PC-9 (cell line): ENCODE data around the gene PPM1A. TPM values are rescaled to one million over a fixed set of nuclear protein-coding genes. Genes with fewer than 3 reads are reported as not detected.

Source experiments
- BruUV-seq: library from RNA; stranded (reverse); fragments of 400-500 nt; replicated peaks from 2 replicates; lab custom pipeline; 2021; lab: Mats Ljungman, UMichigan
- CTCF ChIA-PET: fragments of 300-600 bp; sonication (Branson Sonifier 250); formaldehyde crosslinking; loops from one replicate; lab custom pipeline; 2022; ENCODE audit warnings: antibody characterized with exemption; lab: Charles Lee
- POLR2A ChIA-PET: fragments of 300-600 bp; sonication (Branson Sonifier 250); formaldehyde crosslinking; loops from one replicate; lab custom pipeline; 2022; ENCODE audit warnings: antibody characterized with exemption; ENCODE audit not compliant: unreplicated experiment; lab: Charles Lee
- DNase-seq, 2 experiments: peaks; one replicate each; pipeline versions ENCODE4 v3.0.0 to v3.0.0-alpha.2; 2015 to 2022; ENCODE audit warnings: mixed read lengths in 1 of 2
- H2AFZ ChIP-seq: fragments of 200-600 bp; sonication (generic); 2 replicates; pipeline ENCODE4 v1.8.1; 2017; ENCODE audit warnings: antibody characterized with exemption
- H3F3A ChIP-seq: fragments of 200-600 bp; sonication (generic); 2 replicates; pipeline ENCODE4 v1.8.1; 2017; ENCODE audit warnings: antibody characterized with exemption, mild to moderate bottlenecking, low read depth; ENCODE audit not compliant: insufficient read depth
- H3K27ac ChIP-seq: fragments of 200-600 bp; sonication (generic); 2 replicates; pipeline ENCODE4 v1.6.1; 2016; ENCODE audit warnings: mixed run types
- H3K27me3 ChIP-seq: fragments of 200-600 bp; sonication (generic); 2 replicates; pipeline ENCODE4 v1.6.1; 2016; ENCODE audit warnings: low read depth, mixed run types; ENCODE audit not compliant: insufficient read depth
- H3K36me3 ChIP-seq: fragments of 200-600 bp; sonication (generic); 2 replicates; pipeline ENCODE4 v1.6.1; 2016; ENCODE audit warnings: low read depth, mixed run types
- H3K4me1 ChIP-seq: fragments of 200-600 bp; sonication (generic); replicated peaks from 2 replicates; pipeline ENCODE4 v1.6.1; 2016; ENCODE audit warnings: mixed run types; ENCODE audit not compliant: insufficient read depth
- H3K4me2 ChIP-seq: fragments of 200-600 bp; sonication (generic); 2 replicates; pipeline ENCODE4 v1.6.1; 2017; ENCODE audit warnings: mixed run types
- H3K4me3 ChIP-seq: fragments of 200-600 bp; sonication (generic); 2 replicates; pipeline ENCODE4 v1.6.1; 2016; ENCODE audit warnings: mixed run types
- H3K79me2 ChIP-seq: fragments of 200-600 bp; sonication (generic); 2 replicates; pipeline ENCODE4 v1.6.1; 2017; ENCODE audit warnings: low read depth, mixed run types
- H3K9me2 ChIP-seq: fragments of 200-600 bp; sonication (generic); 2 replicates; pipeline ENCODE4 v1.8.1; 2017; ENCODE audit warnings: mild to moderate bottlenecking; ENCODE audit not compliant: insufficient read depth
- H3K9me3 ChIP-seq: fragments of 200-600 bp; sonication (generic); 2 replicates; pipeline ENCODE4 v1.8.1; 2016; ENCODE audit warnings: low read depth; ENCODE audit not compliant: insufficient read depth
- H4K20me1 ChIP-seq: fragments of 200-600 bp; sonication (generic); 2 replicates; pipeline ENCODE4 v1.8.1; 2017; ENCODE audit not compliant: insufficient read depth
- EZH2 ChIP-seq: fragments of 200-600 bp; sonication (generic); IDR thresholded peaks from 2 replicates; pipeline ENCODE4 v1.8.0; 2017; ENCODE audit warnings: antibody characterized with exemption, low read depth
- intact Hi-C: fragments of 100-400 bp; cut with micrococcal nuclease; formaldehyde crosslinking; loops from one replicate; pipeline ENCODE4 v1.10.0; 2022; ENCODE audit not compliant: unreplicated experiment
- total RNA-seq: library from RNA; stranded (reverse); gene quantifications from 2 replicates; pipeline ENCODE4 v1.2.3, GENCODE V29; 2021
- TF ChIP-seq, protein P1 (sequence below): fragments of 200-600 bp; sonication (generic); conservative IDR thresholded peaks from 2 replicates; pipeline ENCODE4 v1.6.1; 2017; ENCODE audit warnings: mixed run types, antibody characterized with exemption, mild to moderate bottlenecking, moderate library complexity

The PPM1A gene
- total RNA-seq, 1 experiment from 2014 or later = 60.9 TPM

DNA sequence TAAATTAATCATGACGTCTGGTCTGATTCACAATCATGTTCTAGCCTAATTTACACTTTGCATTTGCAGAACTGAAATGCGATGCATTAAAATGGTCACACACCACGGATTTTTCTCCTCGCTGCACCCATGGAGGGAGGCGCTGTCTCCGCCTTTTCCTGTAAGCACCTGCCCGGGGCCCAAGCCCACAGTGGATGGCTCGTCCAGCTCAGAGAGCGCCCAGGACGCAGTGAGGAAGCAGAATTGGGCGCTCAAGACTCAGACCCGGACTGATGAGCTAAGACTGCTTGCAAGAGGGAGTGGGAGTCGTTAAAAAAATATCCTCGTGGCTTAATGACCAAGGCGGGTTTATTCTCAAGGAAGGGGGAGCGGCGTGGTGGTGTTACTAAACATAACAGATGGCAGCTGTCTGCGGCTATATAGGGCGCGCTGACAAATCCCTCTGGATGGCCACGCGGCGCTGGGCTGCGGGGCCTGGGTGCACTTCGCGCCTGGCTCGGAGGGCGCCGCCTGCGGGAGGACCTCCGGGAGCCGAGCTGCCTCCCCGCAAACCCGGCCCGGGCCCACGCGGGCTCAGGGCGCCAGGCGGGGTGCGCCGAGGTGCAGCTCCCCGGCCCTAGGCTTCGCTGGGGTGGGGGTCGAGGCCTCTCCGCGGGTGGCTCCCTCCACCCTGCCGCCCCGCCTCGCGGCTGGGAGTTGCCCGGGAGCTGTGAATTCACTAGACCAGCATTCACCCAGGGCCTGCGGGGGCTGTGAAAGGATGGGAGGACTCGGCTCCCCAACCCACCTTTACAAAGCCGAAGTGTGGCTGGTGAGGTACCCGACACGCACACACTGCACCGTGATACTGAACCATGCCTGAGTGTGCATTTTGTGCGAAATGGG is 78.7 kb downstream of the PPM1A start:
- CTCF ChIA-PET = no interaction called here

DNA sequence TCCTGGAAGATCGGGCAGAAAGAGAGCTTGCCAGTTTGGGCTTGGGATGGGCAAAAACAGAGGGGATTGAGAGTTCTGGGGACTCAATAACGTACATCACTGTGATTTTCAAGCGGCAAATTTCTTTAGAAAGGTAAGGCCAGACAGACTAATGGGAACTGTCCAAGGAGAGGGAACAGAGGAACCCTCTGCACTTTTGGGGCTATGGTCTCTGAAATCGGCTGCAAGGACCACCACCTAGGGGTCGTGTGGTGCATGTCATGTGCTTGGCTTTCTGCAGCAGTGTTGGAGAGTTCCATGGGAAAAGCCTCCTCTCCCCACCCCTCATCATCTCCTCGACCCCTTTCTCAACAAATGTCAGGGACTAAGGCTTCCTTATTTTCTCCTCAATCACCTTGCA is 79.6 kb downstream of the PPM1A start:
- Histone ChIP-seq H3K79me2 (no peaks in the 10 kb centered on the region), H3K27ac (no peak overlapping the region), H3F3A (no peaks in the 10 kb centered on the region), H3K36me3 (no peaks in the 10 kb centered on the region), H3K9me2 (no peaks in the 10 kb centered on the region), H3K9me3 (no peaks in the 10 kb centered on the region), H3K4me2 (no peak overlapping the region), H4K20me1 (no peaks in the 10 kb centered on the region), H3K4me3 (no peak overlapping the region), H3K27me3 (no peaks in the 10 kb centered on the region), H3K4me1 (no peaks in the 10 kb centered on the region), H2AFZ (no peak overlapping the region)
- ChIA-PET POLR2A (interaction anchor here (0.5 kb wide), 1 partner anchor 80 kb away, joined by 13 read pairs; the partner anchor contains the start of gene PPM1A), CTCF (no interaction called here)
- BruUV-seq = no TSS peak
- no peak for DNase-seq
- intact Hi-C loops = no loop called here
- TF ChIP-seq, protein P1, sequence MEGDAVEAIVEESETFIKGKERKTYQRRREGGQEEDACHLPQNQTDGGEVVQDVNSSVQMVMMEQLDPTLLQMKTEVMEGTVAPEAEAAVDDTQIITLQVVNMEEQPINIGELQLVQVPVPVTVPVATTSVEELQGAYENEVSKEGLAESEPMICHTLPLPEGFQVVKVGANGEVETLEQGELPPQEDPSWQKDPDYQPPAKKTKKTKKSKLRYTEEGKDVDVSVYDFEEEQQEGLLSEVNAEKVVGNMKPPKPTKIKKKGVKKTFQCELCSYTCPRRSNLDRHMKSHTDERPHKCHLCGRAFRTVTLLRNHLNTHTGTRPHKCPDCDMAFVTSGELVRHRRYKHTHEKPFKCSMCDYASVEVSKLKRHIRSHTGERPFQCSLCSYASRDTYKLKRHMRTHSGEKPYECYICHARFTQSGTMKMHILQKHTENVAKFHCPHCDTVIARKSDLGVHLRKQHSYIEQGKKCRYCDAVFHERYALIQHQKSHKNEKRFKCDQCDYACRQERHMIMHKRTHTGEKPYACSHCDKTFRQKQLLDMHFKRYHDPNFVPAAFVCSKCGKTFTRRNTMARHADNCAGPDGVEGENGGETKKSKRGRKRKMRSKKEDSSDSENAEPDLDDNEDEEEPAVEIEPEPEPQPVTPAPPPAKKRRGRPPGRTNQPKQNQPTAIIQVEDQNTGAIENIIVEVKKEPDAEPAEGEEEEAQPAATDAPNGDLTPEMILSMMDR = no peak
- no peak for TF ChIP-seq EZH2

More for the DNA sequence above, 78.7 kb downstream of the PPM1A start:
- no peaks in the 10 kb centered on the region for H3K4me1 ChIP-seq
- TF ChIP-seq, protein P1 = no peak
- H3K4me3 ChIP-seq = peak overlapping the region; percentile 35; the same call in 1 of the 2 replicates
- H3K4me2 ChIP-seq = peak overlapping the region; percentile 56; the same call in 1 of the 2 replicates
- no peaks in the 10 kb centered on the region for H3K36me3 ChIP-seq
- intact Hi-C loops = no loop called here
- H3K27me3 ChIP-seq = no peaks in the 10 kb centered on the region
- no peaks in the 10 kb centered on the region for H3K79me2 ChIP-seq
- POLR2A ChIA-PET = interaction anchor here (0.6 kb wide), 2 partner anchors 76 to 1590 kb away, joined by 3 read pairs; no protein-coding TSS in a partner anchor
- no TSS peak for BruUV-seq
- H3K9me3 ChIP-seq = no peaks in the 10 kb centered on the region
- H3K9me2 ChIP-seq = no peaks in the 10 kb centered on the region
- H2AFZ ChIP-seq = peak overlapping the region; percentile 67
- H3K27ac ChIP-seq = no peak overlapping the region
- peak in 1 of 2 experiments; percentile 31 for DNase-seq
- no peaks in the 10 kb centered on the region for H3F3A ChIP-seq
- no peaks in the 10 kb centered on the region for H4K20me1 ChIP-seq

DNA sequence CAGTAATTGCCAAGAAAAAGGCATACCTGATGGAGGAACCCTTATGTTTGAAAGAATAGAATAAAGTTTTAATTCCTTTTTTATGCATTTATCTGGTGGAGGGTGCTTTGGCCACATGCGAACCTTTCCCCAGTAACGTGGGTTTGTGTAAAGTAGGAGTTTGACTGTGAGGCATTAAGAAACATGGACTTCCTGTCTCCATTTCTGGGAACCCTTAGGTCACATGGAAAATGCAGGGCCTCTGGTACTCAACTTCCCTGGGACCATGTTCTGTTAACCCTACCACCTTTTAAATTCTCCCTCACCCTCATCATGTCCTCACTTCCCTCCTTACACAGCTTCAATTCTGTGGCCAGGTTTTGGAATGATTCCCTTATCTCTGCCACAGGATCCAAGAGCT is 80.3 kb downstream of the PPM1A start:
- H3K27me3 ChIP-seq = no peaks in the 10 kb centered on the region
- no peak overlapping the region for H3K27ac ChIP-seq
- H3K9me2 ChIP-seq = no peaks in the 10 kb centered on the region
- no peaks in the 10 kb centered on the region for H3F3A ChIP-seq
- H3K4me1 ChIP-seq = no peaks in the 10 kb centered on the region
- no peak overlapping the region for H3K4me3 ChIP-seq
- POLR2A ChIA-PET = no interaction called here
- intact Hi-C loops = no loop called here
- H3K9me3 ChIP-seq = no peaks in the 10 kb centered on the region
- no peak overlapping the region for H3K4me2 ChIP-seq
- BruUV-seq = no TSS peak
- H4K20me1 ChIP-seq = no peaks in the 10 kb centered on the region
- no peak overlapping the region for H2AFZ ChIP-seq
- no peaks in the 10 kb centered on the region for H3K79me2 ChIP-seq
- CTCF ChIA-PET = no interaction called here
- TF ChIP-seq, protein P1 = no peak
- TF ChIP-seq EZH2 = no peak
- H3K36me3 ChIP-seq = no peaks in the 10 kb centered on the region
- no peak for DNase-seq
